ENCODE results near the gene CASTOR1. TPM values are rescaled to one million over a fixed set of nuclear protein-coding genes. Genes with fewer than 3 reads are reported as not detected.

Gene CASTOR1
- total and polyA plus RNA-seq, 2 experiments from 2014 or later = 19.0 to 22.2 TPM

DNA sequence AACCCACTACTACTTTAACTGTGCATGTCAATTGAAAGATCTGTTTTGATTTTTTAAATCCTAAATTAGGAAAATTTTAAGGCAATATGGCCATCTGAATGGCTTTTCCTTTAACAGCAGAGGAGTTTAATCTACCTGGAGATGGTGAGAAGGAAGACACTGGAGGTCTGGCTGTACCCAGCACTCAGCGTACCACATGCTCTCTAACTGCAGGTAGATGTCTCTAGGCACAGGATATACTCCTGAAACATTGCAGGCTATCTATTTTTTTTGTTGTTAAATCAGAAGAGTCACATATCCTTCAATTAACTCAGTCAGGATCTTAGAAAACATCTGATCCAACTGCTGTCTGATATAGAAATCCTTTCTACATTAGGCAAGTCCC lies 17.3 kb upstream of the CASTOR1 start:
- Histone ChIP-seq H3K27me3 (no peaks in the 10 kb centered on the region), H3K9me3 (ENCODE audit: low read depth) (no peaks in the 10 kb centered on the region), H3K4me1 (ENCODE audit: low read depth) (peaks cover 5% of the 10 kb centered on the region), H3K36me3 (no peaks in the 10 kb centered on the region), H3K4me3 (no peak overlapping the region), H3K27ac (no peak overlapping the region)
- TF ChIP-seq, protein P1, sequence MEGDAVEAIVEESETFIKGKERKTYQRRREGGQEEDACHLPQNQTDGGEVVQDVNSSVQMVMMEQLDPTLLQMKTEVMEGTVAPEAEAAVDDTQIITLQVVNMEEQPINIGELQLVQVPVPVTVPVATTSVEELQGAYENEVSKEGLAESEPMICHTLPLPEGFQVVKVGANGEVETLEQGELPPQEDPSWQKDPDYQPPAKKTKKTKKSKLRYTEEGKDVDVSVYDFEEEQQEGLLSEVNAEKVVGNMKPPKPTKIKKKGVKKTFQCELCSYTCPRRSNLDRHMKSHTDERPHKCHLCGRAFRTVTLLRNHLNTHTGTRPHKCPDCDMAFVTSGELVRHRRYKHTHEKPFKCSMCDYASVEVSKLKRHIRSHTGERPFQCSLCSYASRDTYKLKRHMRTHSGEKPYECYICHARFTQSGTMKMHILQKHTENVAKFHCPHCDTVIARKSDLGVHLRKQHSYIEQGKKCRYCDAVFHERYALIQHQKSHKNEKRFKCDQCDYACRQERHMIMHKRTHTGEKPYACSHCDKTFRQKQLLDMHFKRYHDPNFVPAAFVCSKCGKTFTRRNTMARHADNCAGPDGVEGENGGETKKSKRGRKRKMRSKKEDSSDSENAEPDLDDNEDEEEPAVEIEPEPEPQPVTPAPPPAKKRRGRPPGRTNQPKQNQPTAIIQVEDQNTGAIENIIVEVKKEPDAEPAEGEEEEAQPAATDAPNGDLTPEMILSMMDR (IDR thresholded peaks at IDR 0.05; ENCODE audit: low read depth, low read length) = no peak
- no peak for DNase-seq (ENCODE audit: low read depth in 1 of 2, low spot score in 1 of 2)

DNA sequence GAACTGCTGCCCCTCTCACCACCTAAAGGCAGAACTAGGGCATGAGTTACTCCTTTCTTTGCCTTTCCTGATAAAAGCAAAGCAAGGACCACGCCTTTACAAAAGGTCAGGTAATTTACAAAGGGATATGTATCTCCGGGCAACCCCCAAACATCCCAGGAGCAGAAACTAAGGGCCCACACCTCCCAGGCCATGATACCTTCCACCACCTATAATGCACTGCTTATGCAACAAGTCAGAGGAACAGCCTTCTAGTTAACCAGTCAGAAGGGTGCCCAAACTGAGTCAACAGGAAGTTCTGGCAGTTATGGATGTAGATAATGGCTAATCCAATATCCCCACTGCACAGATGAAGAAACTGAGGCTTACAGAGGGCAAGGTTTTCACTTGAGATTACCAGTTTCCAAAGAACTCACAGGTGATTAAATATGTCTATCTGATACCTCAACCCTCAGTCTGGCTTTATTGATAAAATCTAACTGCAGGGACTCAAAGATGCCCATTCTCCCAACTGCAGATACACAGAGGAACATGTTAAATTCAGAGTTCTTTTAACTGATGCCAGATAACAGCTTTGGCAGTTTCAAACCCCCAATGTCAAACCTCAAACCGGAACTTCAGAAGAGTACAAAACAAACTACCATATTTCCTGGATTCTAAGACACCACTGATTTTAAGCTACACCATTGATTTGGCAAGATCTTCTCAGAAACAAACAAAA lies 16.8 kb upstream of the CASTOR1 start:
- TF ChIP-seq, protein P1 (IDR thresholded peaks at IDR 0.05; ENCODE audit: low read depth, low read length) = no peak
- H3K36me3 ChIP-seq = no peaks in the 10 kb centered on the region
- H3K9me3 ChIP-seq (ENCODE audit: low read depth) = no peaks in the 10 kb centered on the region
- no peak overlapping the region for H3K4me3 ChIP-seq
- no peak for DNase-seq (ENCODE audit: low read depth in 1 of 2, low spot score in 1 of 2)
- no peaks in the 10 kb centered on the region for H3K4me1 ChIP-seq (ENCODE audit: low read depth)
- no peaks in the 10 kb centered on the region for H3K27me3 ChIP-seq
- H3K27ac ChIP-seq = no peak overlapping the region

DNA sequence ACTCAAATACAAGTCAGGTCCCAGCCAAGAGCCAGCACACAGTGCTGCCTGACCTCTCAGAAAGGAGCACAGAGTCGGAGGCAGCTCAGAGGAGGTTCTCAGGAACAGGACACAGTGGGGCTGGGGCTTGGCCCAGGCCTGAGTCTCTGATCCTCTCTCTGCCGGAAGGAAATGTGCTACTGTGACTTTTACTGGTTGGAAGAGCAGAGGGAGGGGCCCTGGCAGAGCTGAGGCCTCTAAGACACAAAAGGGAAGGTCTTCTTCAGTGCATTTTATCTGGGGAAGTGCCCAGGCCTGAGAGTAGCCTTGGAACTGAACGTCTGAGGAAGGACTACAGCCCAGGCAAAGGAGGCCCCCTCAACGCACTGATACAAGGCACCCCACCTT lies 16.2 kb upstream of the CASTOR1 start:
- H3K9me3 ChIP-seq (ENCODE audit: low read depth) = no peaks in the 10 kb centered on the region
- no peak overlapping the region for H3K27ac ChIP-seq
- TF ChIP-seq, protein P1 (IDR thresholded peaks at IDR 0.05; ENCODE audit: low read depth, low read length) = no peak
- no peaks in the 10 kb centered on the region for H3K36me3 ChIP-seq
- peak in 1 of 2 donors; percentile 62 for DNase-seq (ENCODE audit: low read depth in 1 of 2, low spot score in 1 of 2)
- no peaks in the 10 kb centered on the region for H3K27me3 ChIP-seq
- H3K4me1 ChIP-seq (ENCODE audit: low read depth) = no peaks in the 10 kb centered on the region
- H3K4me3 ChIP-seq = no peak overlapping the region

DNA sequence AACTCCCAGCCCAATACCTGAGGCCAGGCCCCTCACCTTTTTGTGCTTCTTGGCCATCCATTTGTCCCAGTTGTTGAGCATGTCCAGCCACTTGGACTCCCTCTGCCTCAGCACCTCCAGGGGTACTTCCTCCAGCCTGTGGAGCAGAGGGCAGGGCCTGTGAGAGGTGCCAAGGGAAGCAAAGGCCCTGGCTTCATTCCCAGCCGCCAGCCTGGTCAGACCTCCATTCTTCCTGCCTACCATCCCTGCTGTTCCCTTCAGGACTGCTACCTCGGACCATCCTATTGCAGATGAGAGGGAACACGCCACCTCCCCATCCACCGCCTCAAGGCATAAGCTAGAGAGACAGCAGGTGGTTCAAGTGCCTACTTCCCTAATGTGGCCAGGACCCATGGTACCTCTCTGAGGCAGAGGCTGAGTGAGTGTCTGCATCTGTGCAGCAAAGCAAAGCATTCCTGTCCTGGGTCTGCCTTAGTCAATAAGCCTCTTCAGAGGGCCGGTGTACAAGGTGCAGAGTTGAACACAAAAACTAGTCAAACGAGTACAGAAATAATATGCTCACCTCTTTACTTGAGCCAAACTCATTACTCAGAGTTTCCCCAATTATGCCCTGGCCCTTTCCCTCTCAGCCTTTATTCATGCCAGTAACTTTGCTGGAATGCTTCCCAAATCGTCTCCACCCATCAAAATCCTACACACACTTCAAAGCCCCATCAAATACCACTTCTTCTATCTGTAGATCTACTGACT lies 15.4 kb upstream of the CASTOR1 start:
- no peak for DNase-seq (ENCODE audit: low read depth in 1 of 2, low spot score in 1 of 2)
- H3K4me1 ChIP-seq (ENCODE audit: low read depth) = no peaks in the 10 kb centered on the region
- H3K27ac ChIP-seq = no peak overlapping the region
- no peaks in the 10 kb centered on the region for H3K27me3 ChIP-seq
- H3K9me3 ChIP-seq (ENCODE audit: low read depth) = no peaks in the 10 kb centered on the region
- TF ChIP-seq, protein P1 (IDR thresholded peaks at IDR 0.05; ENCODE audit: low read depth, low read length) = no peak
- no peaks in the 10 kb centered on the region for H3K36me3 ChIP-seq
- no peak overlapping the region for H3K4me3 ChIP-seq

DNA sequence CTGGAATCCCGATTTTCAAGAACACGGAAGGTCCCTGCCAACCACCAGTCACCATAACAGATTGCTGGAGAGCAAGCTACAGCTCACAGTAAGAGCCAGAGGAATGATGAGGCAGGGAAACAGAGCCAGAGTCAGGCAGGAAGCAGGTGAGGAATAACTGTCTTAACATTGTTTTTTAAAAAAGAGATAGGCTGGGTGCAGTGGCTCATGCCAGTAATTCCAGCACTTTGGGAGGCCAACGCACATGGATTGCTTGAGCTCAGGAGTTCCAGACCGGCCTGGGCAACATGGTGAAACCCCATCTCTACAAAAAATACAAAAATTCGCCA lies 13.5 kb upstream of the CASTOR1 start:
- H3K4me1 ChIP-seq (ENCODE audit: low read depth) = no peaks in the 10 kb centered on the region
- TF ChIP-seq, protein P1 (IDR thresholded peaks at IDR 0.05; ENCODE audit: low read depth, low read length) = no peak
- H3K27me3 ChIP-seq = no peaks in the 10 kb centered on the region
- H3K4me3 ChIP-seq = no peak overlapping the region
- H3K27ac ChIP-seq = no peak overlapping the region
- no peak for DNase-seq (ENCODE audit: low read depth in 1 of 2, low spot score in 1 of 2)
- no peaks in the 10 kb centered on the region for H3K36me3 ChIP-seq
- H3K9me3 ChIP-seq (ENCODE audit: low read depth) = no peaks in the 10 kb centered on the region

All from cardiac muscle cell (in vitro differentiated cells and primary cell).